ENCODE data around the gene TUBA1A.
"Not testable (repeated sequence)": the region's sequence is repeated elsewhere in the genome, so short reads cannot be mapped to it uniquely, and the experiment has no call there.

Gene TUBA1A

DNA sequence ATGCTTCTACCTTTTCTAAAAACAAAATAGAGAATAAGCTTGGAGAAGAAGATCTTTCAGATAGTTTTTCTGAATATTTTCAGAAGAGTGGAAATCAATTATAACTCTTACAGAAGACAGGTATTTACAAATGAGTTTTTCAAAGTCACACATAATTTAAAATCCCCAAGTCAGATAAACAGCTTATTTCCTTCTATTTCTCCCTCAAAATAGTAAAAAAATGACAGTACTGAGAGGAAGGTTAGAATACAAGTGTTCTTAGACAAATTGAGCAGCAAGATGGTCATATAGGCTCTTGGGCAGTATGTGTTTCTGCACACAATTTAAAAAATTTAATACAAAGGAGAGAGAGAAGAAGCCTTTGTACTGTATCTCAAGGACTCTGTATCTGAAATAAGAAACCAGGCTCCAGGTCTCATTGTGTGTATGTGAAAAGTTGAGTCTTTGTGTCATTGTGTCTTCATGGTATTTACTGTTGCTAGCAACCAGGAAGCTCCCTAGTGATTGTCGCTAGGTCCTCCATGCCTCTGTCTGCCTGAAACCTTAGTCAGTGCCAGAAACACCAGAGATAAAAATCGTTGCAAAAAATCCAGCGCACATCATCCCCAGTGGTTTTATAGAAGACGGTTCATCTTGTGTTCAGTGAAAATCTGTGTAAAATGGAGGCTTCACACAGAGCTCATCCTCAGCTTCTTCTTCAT, 12.9 kb upstream of the TUBA1A start:
- DNase-seq (ENCODE audit: low read depth in 2 of 2), result no peak

DNA sequence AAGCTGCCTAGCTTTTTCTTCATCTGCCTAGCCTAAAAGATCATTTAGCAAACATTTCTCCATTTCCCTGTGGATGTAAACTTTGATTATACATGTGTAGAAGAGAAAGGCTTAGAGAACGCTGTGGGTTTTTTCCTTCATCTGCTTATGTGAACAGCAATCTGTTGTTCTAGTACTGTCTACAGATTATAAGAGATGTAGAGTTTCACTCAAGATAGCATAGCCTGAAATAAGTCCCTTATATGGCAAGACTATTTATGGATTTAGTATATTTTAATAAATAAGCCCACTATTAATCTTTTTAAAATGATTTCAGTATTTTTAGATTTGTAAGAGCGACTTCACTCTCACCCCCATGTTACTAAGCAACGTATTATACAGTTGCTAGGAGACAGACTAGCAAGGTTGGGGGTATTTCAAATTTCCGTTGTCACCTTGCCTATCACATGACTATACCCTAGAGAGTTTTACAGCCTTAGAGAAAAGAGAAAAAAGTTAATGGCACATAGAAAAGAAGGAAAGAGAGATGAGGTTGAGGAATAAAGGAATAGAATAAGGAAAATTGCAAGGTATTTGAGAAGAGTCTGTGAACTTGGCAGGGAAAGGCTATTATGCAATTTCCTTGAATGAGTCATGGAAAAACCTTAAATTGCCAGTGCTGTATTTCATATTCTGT, 12.2 kb upstream of the TUBA1A start:
- DNase-seq (ENCODE audit: low read depth in 2 of 2), result no peak

DNA sequence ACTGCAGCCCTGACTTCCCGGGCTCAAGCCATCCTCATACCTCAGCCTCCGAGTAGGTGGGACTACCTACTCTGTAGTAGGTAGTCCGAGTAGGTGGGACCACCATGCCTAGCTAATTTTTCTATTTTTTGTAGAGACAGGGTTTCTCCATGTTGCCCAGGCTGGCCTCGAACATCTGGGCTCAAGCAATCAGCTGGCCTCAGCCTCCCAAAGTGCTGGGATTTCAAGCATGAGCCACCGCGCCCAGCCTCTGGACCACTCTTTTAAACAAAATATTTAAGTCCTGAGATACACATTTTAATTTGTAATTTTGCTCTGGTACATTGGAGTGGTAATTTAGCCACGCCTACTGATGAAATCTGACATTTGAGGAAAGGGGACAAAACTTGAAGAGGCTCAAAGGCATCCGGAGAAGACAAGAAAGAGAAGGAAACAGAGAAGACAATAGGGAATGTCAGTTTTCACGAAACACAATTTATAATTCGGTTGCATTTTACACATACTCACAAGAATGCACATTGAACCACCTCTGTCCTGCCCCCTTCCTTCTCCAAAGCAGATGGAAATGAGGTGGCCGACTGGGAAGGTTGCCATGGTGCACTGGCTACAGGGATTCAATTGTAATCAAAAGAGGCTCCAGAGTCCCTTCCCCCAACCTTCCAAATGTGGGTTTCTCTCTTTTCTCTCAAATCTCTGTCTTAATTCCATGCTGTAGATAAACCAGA, 9.7 kb upstream of the TUBA1A start:
- no peak for DNase-seq (ENCODE audit: low read depth in 2 of 2)

DNA sequence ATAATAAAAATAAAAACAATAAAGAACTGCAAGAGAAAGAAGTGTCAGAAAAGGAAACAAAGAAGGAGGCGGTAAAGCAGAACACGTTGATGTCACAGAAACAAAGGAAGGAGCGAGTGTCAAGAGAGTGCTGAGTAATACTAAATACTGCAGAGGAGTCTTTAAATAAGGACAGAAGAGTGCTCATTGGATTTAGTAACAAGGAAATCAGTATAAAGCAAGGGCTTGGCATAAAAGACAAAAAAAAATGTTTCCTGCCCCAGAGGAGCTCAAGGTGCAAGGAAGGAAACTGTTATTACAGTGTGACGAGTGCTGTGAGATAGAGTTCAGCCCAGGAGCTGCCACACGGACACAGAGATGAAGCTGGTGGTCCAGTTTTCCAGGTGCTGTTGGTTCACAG, 8.4 kb upstream of the TUBA1A start:
- DNase-seq (ENCODE audit: low read depth in 2 of 2), result no peak

DNA sequence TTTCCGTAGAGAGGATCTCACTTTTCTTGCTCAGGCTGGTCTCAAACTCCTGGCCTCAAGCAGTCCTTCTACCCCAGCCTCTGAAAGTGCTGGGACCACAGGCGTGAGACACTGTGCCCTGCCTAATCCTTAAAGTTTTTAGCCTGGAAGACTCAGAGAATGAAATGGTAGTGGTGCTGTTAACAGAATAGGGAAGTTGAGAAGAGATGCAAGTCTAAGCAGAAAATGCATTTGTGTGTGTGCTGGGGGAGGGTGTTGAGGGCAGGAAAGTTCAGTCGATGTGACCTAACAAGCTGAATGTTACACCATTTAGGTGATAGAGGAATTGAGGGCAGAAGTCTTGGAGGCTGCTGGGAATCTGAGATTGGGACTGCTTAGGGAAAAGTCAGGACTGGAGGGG, 6.9 kb upstream of the TUBA1A start:
- no peak for DNase-seq (ENCODE audit: low read depth in 2 of 2)

DNA sequence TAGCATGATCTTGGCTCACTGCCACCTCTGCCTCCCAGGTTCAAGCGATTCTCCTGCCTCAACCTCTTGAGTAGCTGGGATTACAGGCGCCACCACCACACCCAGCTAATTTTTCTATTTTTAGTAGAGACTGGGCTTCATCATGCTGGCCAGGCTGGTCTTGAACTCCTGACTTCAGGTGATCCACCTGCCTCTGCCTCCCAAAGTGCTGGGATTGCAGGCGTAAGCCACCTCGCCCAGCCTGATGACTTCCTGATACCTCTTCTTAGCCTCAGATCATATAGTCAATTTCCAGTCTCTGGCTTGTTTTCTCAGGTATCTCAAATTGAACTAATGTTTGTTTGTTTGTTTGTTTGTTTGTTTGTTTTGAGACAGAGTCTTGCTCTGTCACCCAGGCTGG, 4.9 kb upstream of the TUBA1A start:
- not testable (repeated sequence) for DNase-seq (ENCODE audit: low read depth in 2 of 2)

DNA sequence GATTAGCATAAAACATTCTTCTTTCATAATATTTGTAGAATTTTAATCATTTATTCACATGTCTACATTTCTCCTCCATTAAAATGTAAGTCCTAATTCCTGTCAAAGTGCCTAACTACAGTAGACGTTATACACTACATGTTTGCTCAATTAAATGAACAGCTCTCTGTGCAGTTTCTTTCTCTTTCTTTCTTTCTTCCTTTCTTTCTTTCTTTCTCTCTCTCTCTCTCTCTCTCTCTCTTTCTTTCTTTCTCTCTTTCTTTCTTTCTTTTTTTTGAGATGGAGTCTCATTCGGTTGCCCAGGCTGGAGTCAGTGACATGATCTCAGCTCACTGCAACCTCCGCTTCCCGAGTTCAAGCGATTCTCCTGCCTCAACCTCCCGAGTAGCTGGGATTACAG, 2.6 kb upstream of the TUBA1A start:
- DNase-seq (ENCODE audit: low read depth in 2 of 2), result not testable (repeated sequence)

DNA sequence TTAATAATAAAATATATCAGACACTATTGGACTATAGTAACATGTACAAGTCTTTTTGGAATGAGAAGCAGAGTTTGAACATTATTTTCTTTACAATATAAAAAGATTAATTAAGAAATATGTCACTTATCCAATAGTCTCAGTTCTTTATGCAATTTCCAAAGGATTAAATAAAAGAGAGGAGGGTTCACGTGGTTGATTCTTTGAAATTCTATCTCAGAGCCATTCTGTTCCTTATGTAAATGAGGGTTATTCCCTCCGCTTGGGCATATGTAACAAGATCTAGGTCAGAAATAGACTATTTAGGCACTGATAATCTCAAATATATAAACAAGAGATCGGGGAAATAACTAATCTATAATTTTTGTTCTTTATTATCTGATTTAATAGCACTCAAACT, 2.1 kb upstream of the TUBA1A start:
- DNase-seq (ENCODE audit: low read depth in 2 of 2), result no peak

DNA sequence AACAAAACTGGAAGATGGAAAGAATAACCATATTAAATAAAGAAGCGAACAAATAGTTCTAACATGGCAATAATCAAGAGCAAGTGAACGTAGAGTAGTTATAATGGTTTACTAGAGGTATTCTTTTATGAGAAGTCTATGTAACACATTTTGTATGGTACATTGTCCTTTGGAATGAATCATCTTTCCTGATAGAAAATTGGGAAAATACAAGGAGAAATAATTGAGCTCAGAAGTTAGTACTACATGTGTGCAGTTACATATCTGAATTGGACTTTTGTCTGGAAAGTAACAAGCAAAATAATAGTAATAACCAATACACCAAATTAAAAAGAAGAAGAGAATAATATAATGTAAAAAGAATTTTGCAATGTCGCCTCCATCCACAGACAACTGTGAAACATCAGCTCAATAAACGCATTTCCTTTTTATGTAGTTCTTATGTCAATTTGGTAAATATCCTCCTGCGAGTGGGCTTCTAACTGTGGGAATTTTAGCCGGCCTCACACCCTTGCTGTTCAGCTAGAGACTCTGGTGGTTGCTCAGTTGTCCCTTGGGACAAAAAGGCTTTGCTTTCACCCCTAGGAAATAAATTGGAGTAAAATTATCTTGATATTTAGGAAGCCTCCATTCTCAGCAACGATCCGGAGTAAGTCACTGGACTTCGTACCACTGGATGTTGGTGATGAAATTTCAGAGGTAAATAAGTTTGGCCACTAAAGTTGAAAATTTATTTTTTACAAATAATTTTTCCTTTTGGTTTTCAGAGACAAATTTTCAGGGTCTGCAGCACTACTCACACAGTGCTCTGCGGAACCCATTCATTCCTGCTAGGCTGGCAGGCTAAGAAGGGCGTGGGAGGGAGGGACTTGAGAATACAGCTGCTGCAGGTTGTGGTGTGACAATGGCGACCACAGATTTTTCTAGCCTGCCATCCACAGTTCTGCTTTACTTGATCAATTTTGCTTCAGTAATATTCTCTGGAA, 1.1 kb upstream of the TUBA1A start:
- DNase-seq (ENCODE audit: low read depth in 2 of 2), result no peak

DNA sequence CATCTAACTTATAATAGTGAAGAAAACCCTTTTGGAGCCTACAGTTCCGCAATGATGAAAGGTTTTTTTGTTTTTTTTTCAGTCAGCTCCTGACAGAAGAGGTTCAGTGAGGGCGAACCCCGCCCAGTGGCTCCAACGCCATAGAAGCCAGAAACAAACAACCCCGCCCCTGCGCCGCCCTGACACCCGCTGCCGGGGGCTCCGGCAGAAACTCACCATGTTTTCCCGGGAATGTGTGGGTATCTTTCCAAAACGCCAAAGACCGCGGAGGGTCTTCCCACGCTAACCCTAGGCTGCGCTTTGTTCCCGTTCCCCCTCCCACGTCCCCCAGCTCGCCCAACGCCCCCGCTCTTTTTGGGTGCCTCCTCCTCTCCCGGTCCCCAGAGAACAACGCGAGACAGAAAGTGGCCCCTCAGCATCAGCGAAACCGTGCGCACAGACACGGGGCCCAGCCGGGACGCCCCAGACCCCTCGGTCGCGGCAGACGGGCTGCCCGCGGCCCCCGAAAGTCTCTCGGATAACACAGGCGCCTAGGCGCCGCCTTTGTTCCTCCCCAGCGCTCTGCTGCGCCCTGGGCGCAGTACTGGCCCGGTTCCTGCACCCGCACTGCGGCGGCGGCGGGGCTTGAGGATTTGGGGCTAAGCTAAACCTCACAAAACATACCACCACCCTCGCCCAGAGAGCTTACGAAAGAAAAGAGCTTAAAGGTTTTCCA, 522 bp downstream of the TUBA1A start:
- peak; percentile 59 to 72 for DNase-seq (ENCODE audit: low read depth in 2 of 2)

DNA sequence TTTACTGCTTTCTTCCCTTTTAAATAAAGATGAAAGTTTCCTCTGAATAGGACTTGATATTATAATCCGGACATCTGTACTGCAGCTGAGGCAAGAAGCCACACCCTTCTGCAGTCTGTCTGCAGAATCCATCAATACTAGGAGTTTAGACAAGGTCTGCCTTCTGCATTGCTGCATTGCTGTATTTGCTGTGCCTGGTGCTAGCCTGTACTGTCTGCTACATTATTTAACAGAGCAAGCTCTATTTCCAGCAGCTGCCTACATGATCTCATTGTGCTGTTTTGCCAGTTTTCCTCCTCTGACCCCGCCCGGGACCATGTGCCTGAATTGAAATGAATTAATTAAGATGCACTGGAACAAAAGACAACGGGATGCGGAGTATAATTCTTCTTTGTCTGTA, 1.7 kb downstream of the TUBA1A start:
- DNase-seq (ENCODE audit: low read depth in 2 of 2), result no peak

DNA sequence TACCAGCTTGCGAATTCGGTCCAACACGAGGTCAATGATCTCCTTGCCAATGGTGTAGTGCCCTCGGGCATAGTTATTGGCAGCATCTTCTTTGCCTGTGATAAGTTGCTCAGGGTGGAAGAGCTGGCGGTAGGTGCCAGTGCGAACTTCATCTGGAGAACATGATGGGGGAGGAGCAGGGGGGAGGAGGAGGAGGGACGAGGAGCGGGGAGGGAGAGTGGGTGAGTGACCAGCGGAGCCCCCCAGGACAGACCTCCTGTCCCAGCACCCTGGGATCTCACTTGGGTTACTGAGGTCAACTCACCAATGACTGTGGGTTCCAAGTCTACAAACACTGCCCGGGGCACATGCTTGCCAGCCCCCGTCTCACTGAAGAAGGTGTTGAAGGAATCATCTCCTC, 2.6 kb downstream of the TUBA1A start:
- not testable (repeated sequence) for DNase-seq (ENCODE audit: low read depth in 2 of 2)

DNA sequence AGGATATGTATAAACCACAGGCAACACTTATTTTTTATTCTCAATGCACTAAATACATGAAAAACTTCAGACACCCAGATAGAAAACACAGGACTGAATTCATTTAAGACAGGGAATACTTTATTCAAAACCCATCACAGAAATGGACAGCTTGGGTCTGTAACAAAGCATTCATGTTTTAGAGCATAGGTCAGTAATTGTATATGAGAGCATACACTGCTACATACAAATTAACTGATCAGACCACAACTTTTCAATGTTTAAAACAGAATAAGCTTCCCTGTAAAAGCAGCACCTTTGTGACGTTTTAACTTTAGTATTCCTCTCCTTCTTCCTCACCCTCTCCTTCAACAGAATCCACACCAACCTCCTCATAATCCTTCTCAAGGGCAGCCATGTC, 4.2 kb downstream of the TUBA1A start:
- DNase-seq (ENCODE audit: low read depth in 2 of 2), result not testable (repeated sequence)

DNA sequence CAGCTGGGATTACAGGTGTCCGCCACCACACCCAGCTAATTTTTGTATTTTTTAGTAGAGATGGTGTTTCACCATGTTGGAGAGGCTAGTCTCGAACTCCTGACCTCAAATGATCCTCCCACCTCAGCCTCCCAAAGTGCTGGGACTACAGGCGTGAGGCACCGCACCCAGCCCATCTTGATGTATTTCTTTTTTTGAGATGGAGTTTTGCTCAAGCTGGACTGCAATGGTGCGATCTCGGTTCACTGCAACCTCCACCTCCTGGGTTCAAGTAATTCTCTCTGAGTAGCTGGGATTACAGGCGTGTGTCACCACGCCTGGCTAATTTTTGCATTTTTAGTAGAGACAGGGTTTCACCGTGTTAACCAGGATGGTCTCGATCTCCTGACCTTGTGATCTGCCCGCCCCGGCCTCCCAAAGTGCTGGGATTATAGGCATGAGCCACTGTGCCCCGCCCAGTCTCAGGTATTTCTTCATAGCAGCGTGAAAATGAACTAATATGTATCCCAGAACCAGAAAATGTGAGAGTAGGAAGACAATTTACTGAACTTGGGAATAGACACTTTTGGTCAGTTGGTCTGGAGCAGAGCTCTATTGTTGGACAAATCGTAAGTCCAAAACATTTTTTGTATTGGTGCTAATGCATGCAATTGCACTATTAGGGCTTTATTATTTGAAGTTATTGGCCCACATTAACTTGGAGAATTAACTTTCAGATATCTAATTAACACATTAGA, 5.5 kb downstream of the TUBA1A start:
- not testable (repeated sequence) for DNase-seq (ENCODE audit: low read depth in 2 of 2)

DNA sequence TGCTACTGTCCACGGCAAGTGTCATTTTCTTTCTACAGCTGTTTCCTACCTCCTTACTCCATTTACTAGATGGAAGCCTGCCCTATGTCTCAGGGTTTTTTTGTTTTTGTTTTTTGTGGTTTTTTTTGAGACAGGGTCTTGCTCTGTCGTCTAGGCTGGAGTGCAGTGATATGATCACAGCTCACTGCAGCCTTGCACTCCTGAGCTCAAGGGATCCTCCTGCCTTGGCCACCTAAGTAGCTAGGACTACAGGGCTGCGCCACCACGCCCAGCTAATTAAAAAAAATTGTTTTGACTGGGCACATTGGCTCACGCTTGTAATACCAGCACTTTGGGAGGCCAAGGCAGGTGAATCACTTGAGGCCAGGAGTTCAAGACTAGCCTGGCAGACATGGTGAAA, 14.7 kb downstream of the TUBA1A start:
- no peak for DNase-seq (ENCODE audit: low read depth in 2 of 2)

DNA sequence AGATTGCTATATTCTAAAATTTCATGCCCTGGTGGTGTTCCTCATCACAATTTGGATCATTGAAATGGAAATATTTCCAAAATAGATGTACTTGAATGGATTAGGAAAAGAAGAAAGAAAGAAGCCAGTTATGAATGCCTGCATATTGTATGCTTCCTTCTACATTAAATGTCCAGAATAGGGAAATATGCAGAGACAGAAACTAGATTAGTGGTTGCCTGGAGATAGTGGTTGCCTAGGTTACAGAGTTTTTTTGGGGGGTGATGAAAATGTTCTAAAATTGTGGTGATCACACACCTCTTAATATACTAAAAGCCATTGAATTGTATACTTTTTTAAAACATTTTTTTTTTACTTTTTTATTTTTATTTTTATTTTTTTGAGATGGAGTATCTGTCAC, 18.0 kb downstream of the TUBA1A start:
- no peak for DNase-seq (ENCODE audit: low read depth in 2 of 2)

DNA sequence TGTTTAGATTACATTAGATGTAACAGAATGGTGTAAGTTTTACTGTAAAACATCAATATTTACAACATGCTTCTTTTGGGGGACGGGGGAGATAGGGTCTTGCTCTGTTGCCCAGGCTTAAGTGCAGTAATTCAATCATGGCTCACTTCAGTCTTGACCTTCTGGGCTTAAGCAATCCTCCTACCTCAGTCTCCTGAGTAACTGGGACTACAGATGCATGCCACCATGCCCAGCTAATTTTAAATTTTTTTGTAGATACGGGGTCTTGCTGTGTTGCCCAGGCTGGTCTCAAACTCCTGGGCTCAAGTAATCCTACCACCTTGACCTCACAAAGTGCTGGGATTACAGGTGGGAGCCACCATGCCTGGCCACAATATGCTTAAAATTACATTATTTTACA, 23.8 kb downstream of the TUBA1A start:
- no peak for DNase-seq (ENCODE audit: low read depth in 2 of 2)

DNA sequence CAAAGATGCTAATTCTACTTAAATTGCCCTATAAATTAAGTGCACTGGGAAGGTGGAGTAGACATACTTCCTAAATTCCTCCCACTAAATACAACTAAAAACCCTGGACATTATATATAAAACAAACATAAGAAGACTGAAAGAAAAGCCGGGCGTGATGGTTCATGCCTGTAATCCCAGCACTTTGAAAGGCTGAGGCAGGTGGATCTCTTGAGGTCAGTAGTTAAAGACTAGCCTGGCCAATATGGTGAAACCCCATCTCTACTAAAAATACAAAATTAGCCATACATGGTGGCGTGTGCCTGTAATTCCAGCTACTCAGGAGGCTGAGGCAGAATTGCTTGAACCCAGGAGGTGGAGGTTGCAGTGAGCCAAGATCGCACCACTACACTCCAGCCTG, 27.0 kb downstream of the TUBA1A start:
- DNase-seq (ENCODE audit: low read depth in 2 of 2), result not testable (repeated sequence)

DNA sequence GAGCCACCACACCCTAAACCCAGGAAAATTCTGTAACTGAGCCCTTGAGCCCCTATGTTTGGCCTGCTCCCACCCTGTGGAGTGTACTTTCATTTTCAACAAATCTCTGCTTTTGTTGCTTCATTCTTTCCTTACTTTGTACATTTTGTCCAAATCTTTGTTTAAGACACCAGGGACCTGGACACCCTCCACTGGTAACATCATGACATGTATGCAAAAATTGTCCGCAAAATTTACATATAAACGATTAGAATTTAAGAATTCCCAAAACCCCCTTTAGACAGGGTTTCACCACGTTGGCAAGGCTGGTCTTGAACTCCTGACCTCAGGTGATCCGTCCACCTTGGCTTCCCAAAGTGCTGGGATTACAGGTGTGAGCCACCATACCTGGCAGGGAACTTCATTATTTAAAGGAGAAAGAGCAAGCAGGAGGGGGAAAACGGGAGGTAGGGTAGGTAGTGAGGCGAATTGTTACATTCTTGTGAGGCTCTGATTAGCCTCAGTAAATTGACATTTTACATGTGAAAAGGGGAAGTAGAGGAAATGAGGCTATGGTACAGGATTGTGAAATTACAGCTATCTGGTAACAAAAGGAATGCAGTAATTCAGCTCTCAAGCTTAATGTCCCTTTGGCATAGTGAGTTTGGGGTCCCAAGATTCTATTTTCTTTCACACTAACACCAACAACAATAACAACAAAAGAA, 27.6 kb downstream of the TUBA1A start:
- no peak for DNase-seq (ENCODE audit: low read depth in 2 of 2)

DNA sequence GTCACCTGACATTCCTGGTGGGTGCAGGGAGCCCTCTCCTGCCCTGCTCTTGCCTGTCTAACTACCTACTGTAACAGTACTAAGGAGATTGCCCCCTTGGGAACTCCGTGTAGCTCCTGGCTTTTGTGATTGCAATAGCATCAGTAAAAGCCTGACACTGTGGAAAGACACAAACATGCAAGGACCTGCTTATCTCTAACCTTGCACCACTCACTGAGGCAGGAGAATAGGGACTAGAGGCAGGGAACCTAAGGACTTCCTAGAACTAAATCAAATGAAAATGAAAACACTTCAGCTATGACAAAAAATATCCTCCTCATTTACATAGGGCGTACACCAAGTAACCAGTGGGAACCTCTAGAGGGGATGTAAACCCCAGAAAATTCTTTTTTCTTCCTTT, 28.5 kb downstream of the TUBA1A start:
- no peak for DNase-seq (ENCODE audit: low read depth in 2 of 2)

Data from stimulated activated CD8-positive, alpha-beta memory T cell treated with anti-CD3 and anti-CD28 coated beads, Interleukin-7, amount 100 ng/mL, for 4 hours (primary cell).